ENCODE measurements around the gene SPAG7. TPM values are rescaled to one million over a fixed set of nuclear protein-coding genes. Genes with fewer than 3 reads are reported as not detected.

Gene SPAG7
- total RNA-seq, 1 donor from 2014 or later, result 64.8 TPM

- ATAC-seq, result no peak
- no peak for TF ChIP-seq CTCF (IDR thresholded peaks at IDR 0.05)
- Histone ChIP-seq H3K9me3 (no peaks in the 10 kb centered on the region), H3K4me3 (peak within 1 kb of the TSS; percentile 99), H3K4me1 (peaks cover 27% of the 10 kb centered on the region), H3K36me3 (peaks cover 11% of the 10 kb centered on the region), H3K27ac (peak within 1 kb of the TSS; percentile 97), H3K27me3 (no peaks in the 10 kb centered on the region)
- DNase-seq, result no peak
- intact Hi-C loops (cut with DNase I), result no loop called here
Measured at GRCh38 chr17:4950746-4951204, 16.8 kb downstream of the SPAG7 start, which contains the start of gene ENO3. Gene ENO3 (plus strand): TSS chr17:4951119. CDS start chr17:4951830, 711 bp downstream.

GRCh38 chr17:4950075-4950745, 17.4 kb downstream of the SPAG7 start:
- H3K4me3 ChIP-seq, result peak overlapping the region; percentile 99
- H3K4me1 ChIP-seq, result peaks cover 33% of the 10 kb centered on the region
- peaks cover 16% of the 10 kb centered on the region for H3K36me3 ChIP-seq
- intact Hi-C loops (cut with DNase I), result no loop called here
- no peaks in the 10 kb centered on the region for H3K27me3 ChIP-seq
- TF ChIP-seq CTCF (IDR thresholded peaks at IDR 0.05), result no peak
- H3K27ac ChIP-seq, result peak overlapping the region; percentile 97
- H3K9me3 ChIP-seq, result no peaks in the 10 kb centered on the region
- DNase-seq, result peak; percentile 85
- no peak for ATAC-seq

GRCh38 chr17:4949321-4950074, 18.1 kb downstream of the SPAG7 start:
- intact Hi-C loops (cut with DNase I), result no loop called here
- DNase-seq (peak; percentile 94), ATAC-seq (peak; percentile 67)
- H3K4me3 ChIP-seq, result peak overlapping the region; percentile 99
- H3K27ac ChIP-seq, result peak overlapping the region; percentile 97
- H3K9me3 ChIP-seq, result no peaks in the 10 kb centered on the region
- no peak for TF ChIP-seq CTCF (IDR thresholded peaks at IDR 0.05)
- H3K4me1 ChIP-seq, result peaks cover 40% of the 10 kb centered on the region
- H3K27me3 ChIP-seq, result no peaks in the 10 kb centered on the region
- H3K36me3 ChIP-seq, result peaks cover 23% of the 10 kb centered on the region

- TF ChIP-seq CTCF (IDR thresholded peaks at IDR 0.05), result no peak
- no peaks in the 10 kb centered on the region for H3K27me3 ChIP-seq
- H3K4me1 ChIP-seq, result peaks cover 46% of the 10 kb centered on the region
- H3K9me3 ChIP-seq, result no peaks in the 10 kb centered on the region
- H3K4me3 ChIP-seq, result peak overlapping the region; percentile 99
- intact Hi-C loops (cut with DNase I), result no loop called here
- peak overlapping the region; percentile 97 for H3K27ac ChIP-seq
- peak; percentile 94 for DNase-seq
- peak; percentile 80 for ATAC-seq
- peaks cover 27% of the 10 kb centered on the region for H3K36me3 ChIP-seq
Measured at GRCh38 chr17:4948931-4949320, 18.7 kb downstream of the SPAG7 start.

- DNase-seq, result peak; percentile 95
- no peaks in the 10 kb centered on the region for H3K9me3 ChIP-seq
Measured at GRCh38 chr17:4948166-4948930, 19.3 kb downstream of the SPAG7 start, which contains the start of gene PFN1. Gene PFN1 (minus strand): TSS chr17:4948530. CDS start chr17:4948394, 136 bp downstream.

More at GRCh38 chr17:4948166-4948930, 19.3 kb downstream of the SPAG7 start, which contains the start of gene PFN1:
- Histone ChIP-seq H3K36me3 (peaks cover 33% of the 10 kb centered on the region), H3K4me1 (peaks cover 46% of the 10 kb centered on the region), H3K27ac (peak within 1 kb of the TSS; percentile 97), H3K4me3 (peak within 1 kb of the TSS; percentile 99), H3K27me3 (no peaks in the 10 kb centered on the region)
- peak; percentile 80 for ATAC-seq
- no peak for TF ChIP-seq CTCF (IDR thresholded peaks at IDR 0.05)
- intact Hi-C loops (cut with DNase I), result no loop called here
